ENCODE measurements around the gene LRP8.

LRP8 gene

GRCh38 chr1:53361541-53361961 lies 33.7 kb upstream of the LRP8 start:
- in situ Hi-C loops (cut with HindIII; ENCODE audit: low sequenced_read_pairs) = no loop called here

GRCh38 chr1:53359934-53360276 lies 32.0 kb upstream of the LRP8 start:
- in situ Hi-C loops (cut with HindIII; ENCODE audit: low sequenced_read_pairs) = no loop called here

- in situ Hi-C loops (cut with HindIII; ENCODE audit: low sequenced_read_pairs) = no loop called here
Observed at GRCh38 chr1:53359225-53359933, 31.5 kb upstream of the LRP8 start.

- in situ Hi-C loops (cut with HindIII; ENCODE audit: low sequenced_read_pairs) = no loop called here
Observed at GRCh38 chr1:53356637-53357036, 28.8 kb upstream of the LRP8 start.

DNA sequence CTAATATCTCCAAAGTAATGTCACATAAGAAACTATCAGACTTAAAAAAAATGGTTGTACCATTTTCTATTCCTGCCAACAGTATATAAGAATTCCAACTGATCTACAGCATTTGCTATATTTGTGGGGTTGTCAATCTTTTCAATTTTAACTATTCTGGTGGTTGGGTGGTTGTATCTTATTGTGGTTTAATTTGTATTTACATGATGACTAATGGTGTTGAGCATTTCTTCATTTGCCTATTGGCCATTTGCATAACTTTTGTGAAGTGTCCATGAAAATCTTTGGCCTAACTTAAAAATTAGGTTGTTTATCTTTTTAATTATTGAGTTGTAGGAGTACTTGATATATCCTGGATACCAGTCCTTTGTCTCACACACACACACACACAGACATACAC lies 26.2 kb upstream of the LRP8 start:
- in situ Hi-C loops (cut with HindIII; ENCODE audit: low sequenced_read_pairs) = no loop called here

- in situ Hi-C loops (cut with HindIII; ENCODE audit: low sequenced_read_pairs) = no loop called here
Observed at GRCh38 chr1:53352561-53352960, 24.7 kb upstream of the LRP8 start.

DNA sequence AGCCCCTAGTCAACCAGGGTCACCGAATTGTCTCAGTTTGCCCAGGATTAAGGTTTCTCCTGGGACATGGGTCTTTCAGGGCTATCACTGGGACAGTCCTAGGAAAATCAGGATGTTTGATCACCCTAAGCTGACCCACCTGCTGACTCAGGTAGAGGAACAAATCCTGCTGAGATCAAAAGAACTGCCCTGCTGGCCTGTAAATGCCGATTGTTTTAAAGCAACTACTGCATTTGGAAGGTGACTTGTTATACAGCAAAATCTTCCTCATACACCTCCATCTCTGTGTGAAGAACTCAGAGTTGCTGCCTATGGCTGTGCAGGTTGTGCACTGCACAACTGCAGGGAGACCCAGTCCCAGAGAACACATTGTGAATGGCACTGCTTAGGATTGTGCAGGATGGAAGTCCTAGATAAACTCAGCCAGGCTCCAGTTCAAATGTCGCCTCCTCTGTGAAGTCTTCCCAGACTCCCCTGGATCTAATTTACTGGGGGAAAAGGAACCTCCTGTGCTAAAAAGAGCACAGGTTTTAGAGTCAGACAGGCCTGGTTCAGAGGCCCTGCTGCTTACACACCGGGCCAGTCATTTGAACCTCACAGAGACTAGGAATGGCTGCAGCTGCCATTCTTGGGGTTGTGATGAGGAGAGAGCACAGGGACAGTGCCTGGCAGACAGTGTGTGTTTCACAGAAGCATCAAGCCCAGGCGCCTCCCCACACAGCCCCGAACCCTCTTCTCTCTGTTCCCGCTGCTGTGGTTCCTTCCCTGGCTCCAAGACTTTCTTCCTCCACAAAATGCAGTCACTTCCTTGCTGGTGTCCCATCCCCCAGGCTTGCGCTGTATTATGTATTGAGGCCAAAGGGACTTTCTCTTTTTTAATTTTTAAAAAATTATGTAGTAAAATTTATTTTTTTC lies 23.2 kb upstream of the LRP8 start:
- in situ Hi-C loops (cut with HindIII; ENCODE audit: low sequenced_read_pairs) = no loop called here

- in situ Hi-C loops (cut with HindIII; ENCODE audit: low sequenced_read_pairs) = no loop called here
Observed at GRCh38 chr1:53349968-53350852, 22.3 kb upstream of the LRP8 start.

GRCh38 chr1:53349369-53349835 lies 21.5 kb upstream of the LRP8 start:
- in situ Hi-C loops (cut with HindIII; ENCODE audit: low sequenced_read_pairs) = no loop called here

- in situ Hi-C loops (cut with HindIII; ENCODE audit: low sequenced_read_pairs) = no loop called here
Observed at GRCh38 chr1:53348486-53349368, 20.9 kb upstream of the LRP8 start.

DNA sequence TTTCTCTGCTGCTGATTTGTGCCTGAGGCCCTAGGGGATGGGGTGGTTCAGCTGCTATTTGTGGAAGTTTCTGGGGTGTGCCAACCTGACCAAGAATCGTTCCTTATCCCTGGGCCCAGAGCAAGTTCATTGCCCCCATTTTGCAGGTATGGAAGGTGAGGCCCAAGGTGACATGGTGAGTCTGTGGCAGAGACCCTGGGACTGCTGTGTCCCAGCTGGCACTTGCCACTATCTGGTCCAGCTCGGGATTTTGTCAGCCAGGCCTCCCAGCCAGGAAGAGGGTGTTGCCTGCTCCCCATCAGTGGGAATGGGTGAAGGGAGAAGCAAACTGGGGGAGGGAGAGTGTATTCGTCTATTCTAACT lies 18.9 kb upstream of the LRP8 start:
- in situ Hi-C loops (cut with HindIII; ENCODE audit: low sequenced_read_pairs) = no loop called here

DNA sequence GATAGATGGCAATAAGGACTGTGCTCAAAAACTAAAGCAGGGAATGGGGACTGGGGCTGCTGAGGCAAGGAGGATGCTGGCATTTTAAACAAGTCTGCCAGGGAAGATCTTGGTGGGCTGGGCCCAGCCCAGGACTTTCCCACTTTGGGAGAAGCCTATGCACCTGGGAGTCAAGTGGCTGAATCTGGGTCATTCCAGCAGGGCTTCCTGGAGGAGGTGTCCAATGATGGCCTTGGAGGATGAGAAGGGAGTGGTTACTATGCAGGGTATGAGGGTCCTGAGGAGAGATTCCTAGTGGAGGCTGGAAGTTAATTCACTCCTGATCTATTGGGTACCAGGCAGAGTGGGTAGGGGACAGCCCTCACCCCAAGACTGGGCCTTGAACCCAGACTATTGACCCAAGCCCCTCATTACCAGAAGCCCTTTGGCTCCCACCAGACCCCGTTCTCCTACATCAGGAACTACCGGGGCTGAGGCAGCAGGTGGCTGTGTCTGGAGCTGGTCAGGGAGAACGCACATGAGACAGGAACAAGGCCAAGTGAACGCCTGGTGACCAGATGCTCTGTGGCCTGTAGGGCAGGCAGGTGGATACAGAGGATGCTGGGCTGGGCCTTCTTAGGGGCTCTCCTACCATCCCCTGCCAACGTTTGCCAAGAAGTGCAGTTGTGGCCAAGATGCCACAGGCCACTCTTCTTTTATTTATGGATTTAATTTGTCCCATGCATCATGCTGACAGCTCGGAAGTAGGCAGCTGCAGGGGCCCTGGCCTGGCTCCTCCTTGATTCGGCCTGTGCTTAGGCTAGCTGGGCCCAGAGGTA lies 18.3 kb upstream of the LRP8 start:
- in situ Hi-C loops (cut with HindIII; ENCODE audit: low sequenced_read_pairs) = no loop called here

- in situ Hi-C loops (cut with HindIII; ENCODE audit: low sequenced_read_pairs) = loop anchor here (5.0 kb wide), 2 partner anchors 37 to 43 kb away; no protein-coding TSS in a partner anchor
Observed at GRCh38 chr1:53344921-53345838, 17.3 kb upstream of the LRP8 start.

- in situ Hi-C loops (cut with HindIII; ENCODE audit: low sequenced_read_pairs) = loop anchor here (5.0 kb wide), 2 partner anchors 38 to 42 kb away; no protein-coding TSS in a partner anchor
Observed at GRCh38 chr1:53343831-53344668, 16.2 kb upstream of the LRP8 start.

GRCh38 chr1:53342735-53343470 lies 15.0 kb upstream of the LRP8 start:
- in situ Hi-C loops (cut with HindIII; ENCODE audit: low sequenced_read_pairs) = loop anchor here (5.0 kb wide), 2 partner anchors 39 to 41 kb away; no protein-coding TSS in a partner anchor

GRCh38 chr1:53341961-53342707 lies 14.3 kb upstream of the LRP8 start:
- in situ Hi-C loops (cut with HindIII; ENCODE audit: low sequenced_read_pairs) = loop anchor here (5.0 kb wide), 2 partner anchors 40 kb away; no protein-coding TSS in a partner anchor

All from endothelial cell of hepatic sinusoid (primary cell).